OCI-LY1 (cell line): Measurements from ENCODE around the gene USP5.

Experiments used
- CTCF ChIP-seq: fragments of 200-600 bp; sonication (generic), shearing (Covaris generic); IDR thresholded peaks from 2 replicates; pipeline ENCODE4 v1.5.1; 2017; ENCODE audit warnings: mild to moderate bottlenecking, antibody characterized with exemption, low read length, moderate library complexity, mixed read lengths
- EZH2 ChIP-seq: fragments of 200-600 bp; sonication (generic), shearing (Covaris generic); IDR thresholded peaks from 2 replicates; pipeline ENCODE4 v1.8.0; 2017; ENCODE audit warnings: borderline replicate concordance, mixed run types, mild to moderate bottlenecking, antibody characterized with exemption, low read length, moderate library complexity, mixed read lengths

- TF ChIP-seq CTCF (no peak), EZH2 (no peak)
These were observed 17.1 kb upstream of the USP5 start for GRCh38 chr12:6834873-6835272.
